SIG-M5 treated with dmso at 0.1 percent for 504 hours (cell line): Measurements from ENCODE around the gene IL10RA.

Source experiments
- DNase-seq: peaks from one replicate; lab custom pipeline; 2025; ENCODE audit not compliant: unreplicated experiment; lab: John Stamatoyannopoulos, UW

The IL10RA gene

GRCh38 chr11:118042796-118043195, 56.6 kb downstream of the IL10RA start:
- DNase-seq = no peak

- no peak for DNase-seq
Observed at GRCh38 chr11:118045191-118045590, 59.0 kb downstream of the IL10RA start.

GRCh38 chr11:118046051-118046963, 60.1 kb downstream of the IL10RA start:
- no peak for DNase-seq

DNA sequence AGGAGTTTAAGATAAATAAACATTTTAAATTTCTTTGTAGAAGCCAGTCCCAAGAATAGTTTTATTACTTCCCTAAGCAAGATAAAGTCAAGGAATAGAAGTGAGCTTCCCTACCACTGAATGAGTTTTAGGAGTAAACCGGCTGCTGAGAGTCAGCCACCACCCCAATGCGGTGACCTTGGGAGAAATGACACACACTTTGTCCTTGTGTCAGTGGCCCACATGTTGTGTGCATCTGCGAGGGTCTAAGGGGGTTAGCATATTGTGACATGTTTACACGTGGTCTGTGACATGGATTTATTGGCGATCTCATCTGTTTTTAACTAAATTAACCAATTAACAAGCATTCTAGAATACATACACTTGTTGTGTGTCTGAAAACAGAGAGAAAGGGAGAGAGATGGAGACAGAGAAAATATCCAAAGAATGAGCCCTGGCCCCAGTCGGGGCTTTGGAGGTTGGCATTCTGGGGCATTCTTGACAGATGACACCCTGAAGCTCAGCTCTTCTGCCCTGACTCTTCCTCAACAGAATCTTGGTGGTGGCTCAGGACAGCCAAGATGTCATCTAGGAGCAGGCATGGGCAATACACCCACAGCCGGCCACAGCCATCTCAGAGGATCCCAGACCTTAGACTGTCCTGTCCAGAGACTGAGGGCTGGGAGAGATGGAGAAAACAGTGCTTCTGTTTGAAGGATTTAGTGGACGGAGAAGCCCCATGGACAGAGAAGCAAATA, 60.9 kb downstream of the IL10RA start:
- no peak for DNase-seq

DNA sequence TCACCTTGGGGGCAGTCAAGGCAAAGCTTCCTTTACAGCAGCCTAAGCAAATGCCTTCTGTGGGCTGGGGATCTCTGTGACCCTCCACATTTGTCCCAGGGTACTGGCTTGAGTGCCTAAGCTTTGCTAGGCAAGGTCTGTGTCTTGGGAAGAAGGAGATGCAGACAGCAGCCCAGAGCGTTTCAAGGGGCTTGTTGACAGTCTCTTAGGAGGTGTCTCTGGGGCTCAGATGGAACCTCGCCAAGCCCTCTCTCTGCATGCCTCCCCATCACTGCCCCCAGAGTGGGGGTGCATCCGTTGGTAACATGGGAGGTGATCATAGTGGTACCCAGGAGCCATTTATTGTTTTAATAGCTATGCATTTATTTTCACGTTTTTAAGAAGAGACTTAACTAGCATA, 61.6 kb downstream of the IL10RA start:
- DNase-seq = no peak

DNA sequence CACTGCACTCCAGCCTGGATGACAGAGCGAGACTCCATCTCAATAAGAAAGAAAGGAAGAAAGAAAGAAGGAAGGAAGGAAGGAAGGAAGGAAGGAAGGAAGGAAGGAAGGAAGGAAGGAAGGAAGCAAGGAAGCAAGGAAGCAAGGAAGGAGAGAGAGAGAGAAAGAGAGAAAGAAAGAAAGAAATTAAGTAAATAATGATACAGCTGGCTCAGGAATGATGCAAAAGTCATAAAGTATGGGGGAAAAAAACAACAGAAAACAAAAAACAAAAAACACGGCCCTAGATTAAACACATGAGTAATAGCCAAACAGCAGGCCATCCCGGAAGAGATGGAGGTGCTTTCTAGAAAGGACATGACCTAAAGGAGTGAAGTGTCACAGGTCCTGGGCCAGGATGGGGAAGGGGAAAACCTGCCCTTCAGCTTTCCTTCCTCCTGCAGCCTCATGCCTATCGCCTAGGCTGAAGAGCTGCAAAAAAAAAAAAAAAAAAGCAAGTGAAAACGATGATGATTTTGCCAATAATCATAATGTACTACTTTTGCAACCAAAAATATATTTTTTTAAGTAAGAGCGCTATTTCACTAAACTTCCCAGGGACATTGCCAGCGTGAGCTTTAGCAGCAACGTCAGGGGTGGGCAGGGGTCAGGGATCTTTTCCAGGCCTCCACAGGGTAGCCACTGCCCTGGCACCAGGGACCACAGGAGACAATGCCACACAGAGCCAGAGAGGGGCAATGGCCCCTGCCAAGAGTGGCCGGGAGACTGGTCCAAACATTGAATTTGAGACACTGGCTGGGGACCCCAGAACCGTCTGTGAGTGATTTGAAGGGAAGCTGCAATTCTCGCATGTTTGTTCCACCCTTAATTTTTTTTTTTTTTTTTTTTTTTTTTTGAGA, 62.5 kb downstream of the IL10RA start:
- DNase-seq = no peak

DNA sequence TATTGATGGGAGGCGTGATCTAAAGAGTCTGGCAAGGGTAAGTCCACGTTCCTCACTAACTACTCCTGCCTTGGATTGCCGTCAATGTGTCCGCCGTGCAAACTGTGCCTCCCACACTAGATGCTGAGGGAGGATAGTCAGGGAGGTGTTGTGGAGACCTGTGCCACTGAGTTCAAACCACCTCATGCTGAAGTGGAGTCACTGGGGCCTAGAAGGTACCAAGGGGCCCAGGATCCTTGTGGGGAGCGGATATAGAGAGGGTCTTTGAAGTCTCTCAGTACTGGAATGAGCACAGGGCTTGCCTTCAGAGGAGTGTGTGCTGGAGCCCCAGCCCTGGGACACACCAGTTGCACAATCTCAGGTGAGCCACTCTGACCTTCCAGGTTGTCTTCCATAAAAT, 63.6 kb downstream of the IL10RA start:
- DNase-seq = no peak

- no peak for DNase-seq
Observed at GRCh38 chr11:118050208-118050891, 64.2 kb downstream of the IL10RA start.
